CD4-positive, alpha-beta T cell treated with Interleukin-1 beta for 1 hour (primary cell): ENCODE measurements around the gene SLC49A4.
"Not testable (repeated sequence)": the region's sequence is repeated elsewhere in the genome, so short reads cannot be mapped to it uniquely, and the experiment has no call there.

Experiments used
- DNase-seq, 2 donors: peaks; one replicate each; pipeline ENCODE4 v3.0.0-alpha.2; 2020 to 2022

SLC49A4 gene

GRCh38 chr3:122794779-122795673 is at the start of gene SLC49A4:
Gene SLC49A4, plus strand, starts transcription at chr3:122795069. Its CDS starts 124 bp downstream, at chr3:122795193.
- peak; percentile 79 to 86 for DNase-seq

GRCh38 chr3:122745369-122746021 is 49.4 kb upstream of the SLC49A4 start:
- no peak for DNase-seq

GRCh38 chr3:122747295-122747694 is 47.6 kb upstream of the SLC49A4 start:
- DNase-seq, result not testable (repeated sequence)

- DNase-seq, result no peak
These were observed 46.5 kb upstream of the SLC49A4 start for GRCh38 chr3:122748347-122748746.

GRCh38 chr3:122754929-122755328 is 39.9 kb upstream of the SLC49A4 start:
- DNase-seq, result peak; percentile 6 to 58

- no peak for DNase-seq
These were observed 39.4 kb upstream of the SLC49A4 start for GRCh38 chr3:122755491-122755890.

GRCh38 chr3:122758877-122759560 is 35.9 kb upstream of the SLC49A4 start:
- DNase-seq, result no peak

- DNase-seq, result no peak
These were observed 34.2 kb upstream of the SLC49A4 start for GRCh38 chr3:122760453-122761271.

GRCh38 chr3:122766430-122766829 is 28.4 kb upstream of the SLC49A4 start:
- no peak for DNase-seq

GRCh38 chr3:122767540-122768372 is 27.1 kb upstream of the SLC49A4 start:
- no peak for DNase-seq

GRCh38 chr3:122770521-122771202 is 24.2 kb upstream of the SLC49A4 start:
- DNase-seq, result peak in 1 of 2 donors; percentile 17

GRCh38 chr3:122772827-122773226 is 22.0 kb upstream of the SLC49A4 start:
- DNase-seq, result no peak

- DNase-seq, result no peak
These were observed 20.8 kb upstream of the SLC49A4 start for GRCh38 chr3:122773944-122774509.

- DNase-seq, result no peak
These were observed 20.3 kb upstream of the SLC49A4 start for GRCh38 chr3:122774564-122774963.

GRCh38 chr3:122776675-122777468 is 18.0 kb upstream of the SLC49A4 start:
- DNase-seq, result no peak

GRCh38 chr3:122777563-122777962 is 17.3 kb upstream of the SLC49A4 start:
- no peak for DNase-seq

- DNase-seq, result no peak
These were observed 12.1 kb upstream of the SLC49A4 start for GRCh38 chr3:122782804-122783203.

GRCh38 chr3:122784436-122784835 is 10.4 kb upstream of the SLC49A4 start:
- no peak for DNase-seq

- no peak for DNase-seq
These were observed 9.6 kb upstream of the SLC49A4 start for GRCh38 chr3:122785231-122785630.

- DNase-seq, result no peak
These were observed 8.8 kb upstream of the SLC49A4 start for GRCh38 chr3:122786066-122786465.
